Activated T-helper 1 cell treated with anti-CD3 and anti-CD28 coated beads, Interleukin-12 subunit alpha, Interleukin-12 subunit beta, Interleukin-2, Interleukin-4 antibody, amounts not matched to agents 30 ng/mL and 10 ng/mL and 1 ng/mL, durations not matched to agents 14 hours and 24 hours and 36 hours (primary cell): ENCODE data around the gene SPON1. TPM values are rescaled to one million over a fixed set of nuclear protein-coding genes. Genes with fewer than 3 reads are reported as not detected.
A peak's percentile ranks its signal among the peaks of the same experiment; 100 is the strongest.
"Not testable (repeated sequence)": the region's sequence is repeated elsewhere in the genome, so short reads cannot be mapped to it uniquely, and the experiment has no call there.

Experiments
- DNase-seq: peaks from one replicate; pipeline ENCODE4 v3.0.0; 2021; ENCODE audit warnings: low spot score
- H3K27ac Mint-ChIP-seq: one replicate; pipeline ENCODE4 v1.8.0; 2021; ENCODE audit warnings: mild to moderate bottlenecking, mixed read lengths
- H3K27me3 Mint-ChIP-seq: one replicate; pipeline ENCODE4 v1.8.0; 2022; ENCODE audit warnings: mild to moderate bottlenecking, moderate library complexity, mixed read lengths; ENCODE audit not compliant: insufficient read depth
- H3K36me3 Mint-ChIP-seq: one replicate; pipeline ENCODE4 v1.8.0; 2021; ENCODE audit warnings: low read depth, mixed read lengths
- H3K4me1 Mint-ChIP-seq: one replicate; pipeline ENCODE4 v1.8.0; 2021; ENCODE audit warnings: low read depth, mixed read lengths
- H3K4me3 Mint-ChIP-seq: one replicate; pipeline ENCODE4 v1.8.0; 2021; ENCODE audit warnings: mild to moderate bottlenecking, moderate library complexity, mixed read lengths
- H3K9me3 Mint-ChIP-seq: one replicate; pipeline ENCODE4 v1.8.0; 2021; ENCODE audit warnings: mixed read lengths
- intact Hi-C: fragments of 100-400 bp; cut with micrococcal nuclease; formaldehyde crosslinking; loops from one replicate; pipeline ENCODE4 v1.15.1; 2024
- total RNA-seq: library from RNA; stranded (reverse); gene quantifications from 2 replicates; pipeline ENCODE4 v1.2.3, GENCODE V29; 2022

The SPON1 gene
- total RNA-seq, 1 donor from 2014 or later, result 0.29 TPM

DNA sequence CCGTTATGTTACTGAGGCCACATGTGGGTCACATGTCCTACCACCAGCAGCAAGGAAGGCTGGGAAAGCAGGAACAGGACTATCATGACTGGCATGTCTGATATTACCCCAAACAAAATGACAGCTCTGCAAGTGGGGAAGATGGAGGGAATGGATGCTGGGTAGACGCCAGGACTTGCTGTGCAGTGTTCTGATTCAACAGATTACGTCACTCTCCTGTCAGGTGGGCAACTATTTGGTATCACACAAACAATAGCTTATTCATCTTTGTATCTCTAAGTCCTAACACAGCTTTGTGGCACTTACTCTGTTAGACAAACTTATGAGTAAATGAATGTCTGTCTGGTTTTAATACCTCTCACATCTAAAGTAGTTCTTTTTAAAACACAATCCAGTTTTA lies 105.2 kb downstream of the SPON1 start:
- peaks cover 13% of the 10 kb centered on the region for H3K4me1 Mint-ChIP-seq
- peaks cover 2% of the 10 kb centered on the region for H3K36me3 Mint-ChIP-seq
- no peak overlapping the region for H3K27ac Mint-ChIP-seq
- H3K27me3 Mint-ChIP-seq, result peaks cover 20% of the 10 kb centered on the region
- peaks cover 4% of the 10 kb centered on the region for H3K9me3 Mint-ChIP-seq
- no peak overlapping the region for H3K4me3 Mint-ChIP-seq
- DNase-seq, result no peak
- intact Hi-C loops, result no loop called here

DNA sequence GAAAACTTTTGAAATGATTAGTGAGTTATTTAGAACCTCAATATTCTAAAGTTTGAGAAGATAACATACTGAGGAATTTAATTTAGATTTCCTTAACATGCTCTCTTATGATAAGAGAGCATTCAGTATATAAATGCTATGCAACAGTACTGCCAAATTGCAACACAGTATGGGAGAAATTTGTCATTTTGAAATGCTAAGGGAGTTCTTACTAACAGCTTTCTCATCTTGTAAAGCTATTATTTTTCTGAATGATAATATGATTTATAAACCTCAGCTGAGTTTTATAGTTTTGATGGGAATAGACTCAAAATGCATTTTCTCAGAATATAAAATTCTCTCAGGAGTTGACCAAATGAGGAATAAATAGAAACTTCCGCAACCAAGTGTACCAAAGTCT lies 108.4 kb downstream of the SPON1 start:
- Mint-ChIP-seq H3K4me1 (peaks cover 14% of the 10 kb centered on the region), H3K4me3 (no peak overlapping the region), H3K9me3 (peaks cover 4% of the 10 kb centered on the region), H3K27me3 (peaks cover 23% of the 10 kb centered on the region), H3K36me3 (no peaks in the 10 kb centered on the region), H3K27ac (no peak overlapping the region)
- DNase-seq, result no peak
- intact Hi-C loops, result loop anchor here (10.0 kb wide), 1 partner anchor 504 kb away; no protein-coding TSS in a partner anchor

DNA sequence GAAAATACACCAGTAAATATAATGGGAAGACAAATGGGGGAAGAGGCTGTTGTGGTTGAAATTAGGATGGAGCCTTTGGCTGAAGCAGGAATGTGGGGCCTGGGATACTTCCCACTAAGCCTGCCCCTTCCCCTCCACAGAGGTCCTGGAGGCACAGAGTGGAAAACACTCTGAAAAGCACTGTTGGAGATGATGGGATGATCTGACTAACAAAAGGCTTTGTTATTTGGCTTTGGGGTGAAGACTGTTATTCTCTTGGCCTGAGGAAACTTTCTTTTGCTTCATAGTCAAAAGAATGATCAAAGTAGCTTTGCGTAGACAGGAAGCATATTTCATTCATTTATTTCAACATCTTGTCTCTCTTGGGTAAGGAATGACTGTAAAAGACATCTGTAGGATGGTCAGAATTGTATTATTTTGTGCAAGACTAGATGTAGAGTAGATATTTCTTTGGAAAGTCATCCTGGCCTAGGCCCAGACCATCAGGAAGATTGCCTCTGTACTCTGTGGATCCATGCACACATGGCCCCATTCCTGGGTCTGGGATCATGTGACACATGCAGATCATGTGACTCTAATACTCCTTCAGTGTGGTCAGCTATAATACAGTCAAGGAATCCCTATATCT lies 111.4 kb downstream of the SPON1 start:
- H3K36me3 Mint-ChIP-seq, result no peaks in the 10 kb centered on the region
- H3K4me1 Mint-ChIP-seq, result peaks cover 21% of the 10 kb centered on the region
- no peak for DNase-seq
- H3K27ac Mint-ChIP-seq, result no peak overlapping the region
- H3K9me3 Mint-ChIP-seq, result no peaks in the 10 kb centered on the region
- peaks cover 24% of the 10 kb centered on the region for H3K27me3 Mint-ChIP-seq
- intact Hi-C loops, result loop anchor here (2.0 to 10.0 kb wide), 2 partner anchors 71 to 501 kb away; no protein-coding TSS in a partner anchor
- H3K4me3 Mint-ChIP-seq, result no peak overlapping the region

DNA sequence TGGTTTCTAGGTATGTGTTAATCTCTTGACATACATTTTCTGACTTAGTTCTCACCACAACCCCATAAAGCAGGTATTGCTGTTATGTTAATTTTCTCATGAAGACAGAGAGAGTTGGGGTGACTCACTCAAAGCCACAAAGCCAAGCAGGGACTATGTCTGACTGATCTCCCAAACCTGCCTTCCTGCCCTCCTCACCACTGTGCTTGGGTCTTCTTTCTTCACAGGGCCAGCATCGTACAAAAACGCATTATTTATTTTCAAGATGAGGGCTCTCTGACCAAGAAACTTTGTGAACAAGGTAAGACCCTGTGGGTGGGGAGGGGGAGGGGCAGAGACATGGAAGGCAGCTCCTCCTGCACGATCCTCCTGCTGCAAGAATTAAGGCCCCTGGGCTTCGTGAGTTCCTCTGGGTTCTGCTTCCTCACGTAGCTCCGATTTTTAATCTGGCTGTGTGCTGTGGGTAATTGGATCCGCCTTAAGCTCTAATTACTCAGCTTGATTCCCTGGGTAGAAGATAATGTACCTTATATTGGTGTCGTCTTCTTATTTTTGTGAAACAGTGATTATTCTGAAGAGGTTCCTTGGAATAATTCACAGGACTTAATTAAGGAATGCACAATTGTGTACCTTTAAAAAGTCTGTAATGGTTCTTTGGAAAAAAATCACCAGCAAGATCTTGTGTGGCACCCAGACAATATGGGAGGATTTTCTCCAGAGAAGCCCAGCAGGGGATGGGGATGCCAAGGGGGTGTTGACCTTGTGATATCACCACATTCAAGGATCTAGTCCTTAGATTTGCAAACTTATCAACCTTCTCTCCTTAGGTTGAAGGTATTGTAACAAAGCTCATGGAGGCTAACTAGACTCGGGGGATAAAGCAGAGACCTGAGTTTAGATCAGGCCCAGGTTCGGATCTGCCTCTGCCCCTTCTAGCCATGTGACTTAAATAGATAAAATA lies 112.9 kb downstream of the SPON1 start:
- no peak overlapping the region for H3K4me3 Mint-ChIP-seq

DNA sequence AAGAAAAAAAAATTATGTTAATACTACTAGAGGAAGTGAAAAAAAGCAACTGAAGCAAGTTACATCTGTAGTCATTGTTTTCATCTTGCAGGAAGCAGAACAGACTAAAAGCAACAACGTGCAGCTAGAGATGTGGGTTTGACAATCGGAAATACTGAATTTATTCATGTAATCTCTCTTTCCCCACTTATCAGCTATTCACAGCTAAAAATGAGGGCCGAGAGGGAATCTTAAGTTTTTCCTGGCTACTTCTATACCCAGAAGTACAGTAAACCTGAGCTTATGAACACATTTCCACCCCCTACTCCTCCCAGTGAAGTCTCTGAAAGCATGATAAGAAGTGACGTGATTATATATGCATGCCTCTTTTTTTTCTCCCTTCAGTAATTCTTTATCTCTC lies 116.5 kb downstream of the SPON1 start:
- Mint-ChIP-seq H3K27me3 (peaks cover 7% of the 10 kb centered on the region), H3K9me3 (no peaks in the 10 kb centered on the region), H3K36me3 (no peaks in the 10 kb centered on the region), H3K27ac (no peak overlapping the region), H3K4me3 (no peak overlapping the region), H3K4me1 (peaks cover 28% of the 10 kb centered on the region)
- DNase-seq, result no peak
- intact Hi-C loops, result loop anchor here (2.0 to 10.0 kb wide), 4 partner anchors 106 to 496 kb away; no protein-coding TSS in a partner anchor

More for the DNA sequence above, 112.9 kb downstream of the SPON1 start:
- Mint-ChIP-seq H3K4me1 (peaks cover 28% of the 10 kb centered on the region), H3K27me3 (peaks cover 21% of the 10 kb centered on the region), H3K9me3 (no peaks in the 10 kb centered on the region), H3K27ac (no peak overlapping the region), H3K36me3 (no peaks in the 10 kb centered on the region)
- DNase-seq, result peak; percentile 46
- intact Hi-C loops, result loop anchor here (1.0 to 10.0 kb wide), 5 partner anchors 69 to 499 kb away; no protein-coding TSS in a partner anchor

DNA sequence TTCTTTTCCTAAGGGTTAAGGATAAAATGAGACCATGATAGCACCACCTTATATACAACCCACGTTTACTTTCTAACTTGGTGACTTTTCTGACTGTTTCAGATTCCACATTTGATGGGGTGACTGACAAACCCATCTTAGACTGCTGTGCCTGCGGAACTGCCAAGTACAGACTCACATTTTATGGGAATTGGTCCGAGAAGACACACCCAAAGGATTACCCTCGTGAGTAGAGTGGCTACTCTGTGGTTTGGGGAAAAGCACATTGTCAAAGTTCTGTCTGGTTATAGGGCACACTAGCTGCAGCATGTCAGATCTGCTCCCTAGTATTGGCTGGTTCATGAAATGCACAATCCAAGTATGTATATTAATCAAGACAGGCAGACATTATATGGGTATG lies 117.3 kb downstream of the SPON1 start:
- Mint-ChIP-seq H3K4me1 (peaks cover 20% of the 10 kb centered on the region), H3K27ac (no peak overlapping the region), H3K9me3 (peaks cover 3% of the 10 kb centered on the region), H3K4me3 (no peak overlapping the region), H3K27me3 (peaks cover 11% of the 10 kb centered on the region), H3K36me3 (no peaks in the 10 kb centered on the region)
- DNase-seq, result no peak
- intact Hi-C loops, result loop anchor here (2.0 to 10.0 kb wide), 4 partner anchors 107 to 495 kb away; no protein-coding TSS in a partner anchor

DNA sequence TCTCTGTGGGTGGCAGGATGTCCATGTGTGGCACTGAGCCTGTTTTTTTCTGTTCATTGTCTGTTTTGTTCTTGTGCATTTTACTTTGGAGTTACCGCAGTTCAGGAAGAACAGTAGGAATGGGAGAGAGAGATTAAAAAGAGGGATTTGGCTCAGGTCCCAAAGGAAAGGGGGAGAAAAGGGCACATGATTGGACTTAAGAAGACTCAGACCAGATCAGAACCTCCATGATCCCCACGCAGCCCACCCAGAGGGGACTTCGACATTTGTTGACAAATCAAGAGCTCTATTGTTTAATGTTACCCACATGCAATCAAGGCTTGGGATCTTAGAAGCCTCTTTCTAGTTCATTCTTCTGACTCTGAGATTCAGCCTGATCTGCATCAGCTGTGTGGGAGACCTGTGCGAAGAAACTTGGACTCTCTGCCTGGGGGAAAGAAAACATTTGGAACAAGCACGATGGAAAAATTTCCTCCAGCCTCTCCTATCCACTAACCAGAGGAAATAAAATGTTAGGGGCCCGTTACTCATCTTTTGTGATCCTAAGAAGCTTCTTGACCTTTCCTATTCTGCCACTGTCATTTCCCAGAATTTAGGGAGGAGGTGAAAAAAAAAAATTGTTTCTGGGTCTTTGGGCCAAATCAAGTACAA lies 119.2 kb downstream of the SPON1 start:
- DNase-seq, result no peak
- Mint-ChIP-seq H3K9me3 (peaks cover 5% of the 10 kb centered on the region), H3K27me3 (peaks cover 18% of the 10 kb centered on the region)

DNA sequence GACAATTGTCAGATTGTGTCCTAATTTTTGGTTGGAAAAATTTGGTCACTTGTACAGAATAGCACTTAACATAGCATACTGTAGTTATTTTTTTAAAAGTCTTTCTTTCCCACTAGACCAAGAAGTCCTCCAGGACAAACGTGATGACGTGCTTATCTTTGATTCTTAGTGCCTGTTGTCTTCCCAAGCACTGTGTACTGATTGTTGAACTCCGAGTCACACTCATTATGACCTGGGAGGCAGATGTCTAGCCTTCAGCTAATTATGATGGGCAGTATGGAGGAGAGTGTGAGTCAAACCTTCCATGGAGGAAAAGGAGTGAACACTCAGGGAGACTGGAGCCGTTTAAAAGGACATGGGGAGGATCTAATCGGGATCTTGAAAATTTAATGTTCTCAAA lies 119.8 kb downstream of the SPON1 start:
- no peak for DNase-seq
- no peak overlapping the region for H3K4me3 Mint-ChIP-seq
- intact Hi-C loops, result no loop called here
- peaks cover 5% of the 10 kb centered on the region for H3K9me3 Mint-ChIP-seq
- peaks cover 24% of the 10 kb centered on the region for H3K27me3 Mint-ChIP-seq
- peaks cover 14% of the 10 kb centered on the region for H3K4me1 Mint-ChIP-seq
- H3K27ac Mint-ChIP-seq, result no peak overlapping the region
- no peaks in the 10 kb centered on the region for H3K36me3 Mint-ChIP-seq

More for the DNA sequence above, 119.2 kb downstream of the SPON1 start:
- no peak overlapping the region for H3K27ac Mint-ChIP-seq
- H3K4me3 Mint-ChIP-seq, result no peak overlapping the region
- intact Hi-C loops, result no loop called here
- H3K36me3 Mint-ChIP-seq, result no peaks in the 10 kb centered on the region
- peaks cover 14% of the 10 kb centered on the region for H3K4me1 Mint-ChIP-seq

DNA sequence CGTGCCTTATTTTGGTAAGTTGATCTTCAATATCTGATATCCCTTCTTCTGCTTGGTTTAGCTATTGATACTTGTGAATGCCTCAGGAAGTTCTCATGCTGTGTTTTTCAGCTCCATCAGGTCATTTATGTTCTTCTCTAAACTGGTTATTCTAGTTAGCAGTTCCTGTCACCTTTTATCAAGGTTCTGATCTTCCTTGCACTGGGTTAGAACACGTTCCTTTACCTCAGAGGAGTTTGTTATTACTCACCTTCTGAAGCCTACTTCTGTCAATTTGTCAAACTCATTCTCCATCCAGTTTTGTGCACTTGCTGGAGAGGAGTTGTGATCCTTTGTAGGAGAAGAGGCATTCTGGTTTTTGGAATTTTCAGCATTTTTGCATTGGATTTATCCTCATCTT lies 126.3 kb downstream of the SPON1 start:
- H3K36me3 Mint-ChIP-seq, intact Hi-C loops, H3K27ac Mint-ChIP-seq, H3K4me1 Mint-ChIP-seq, DNase-seq, H3K4me3 Mint-ChIP-seq, H3K9me3 Mint-ChIP-seq: not testable (repeated sequence)
- H3K27me3 Mint-ChIP-seq, result peaks cover 24% of the 10 kb centered on the region

DNA sequence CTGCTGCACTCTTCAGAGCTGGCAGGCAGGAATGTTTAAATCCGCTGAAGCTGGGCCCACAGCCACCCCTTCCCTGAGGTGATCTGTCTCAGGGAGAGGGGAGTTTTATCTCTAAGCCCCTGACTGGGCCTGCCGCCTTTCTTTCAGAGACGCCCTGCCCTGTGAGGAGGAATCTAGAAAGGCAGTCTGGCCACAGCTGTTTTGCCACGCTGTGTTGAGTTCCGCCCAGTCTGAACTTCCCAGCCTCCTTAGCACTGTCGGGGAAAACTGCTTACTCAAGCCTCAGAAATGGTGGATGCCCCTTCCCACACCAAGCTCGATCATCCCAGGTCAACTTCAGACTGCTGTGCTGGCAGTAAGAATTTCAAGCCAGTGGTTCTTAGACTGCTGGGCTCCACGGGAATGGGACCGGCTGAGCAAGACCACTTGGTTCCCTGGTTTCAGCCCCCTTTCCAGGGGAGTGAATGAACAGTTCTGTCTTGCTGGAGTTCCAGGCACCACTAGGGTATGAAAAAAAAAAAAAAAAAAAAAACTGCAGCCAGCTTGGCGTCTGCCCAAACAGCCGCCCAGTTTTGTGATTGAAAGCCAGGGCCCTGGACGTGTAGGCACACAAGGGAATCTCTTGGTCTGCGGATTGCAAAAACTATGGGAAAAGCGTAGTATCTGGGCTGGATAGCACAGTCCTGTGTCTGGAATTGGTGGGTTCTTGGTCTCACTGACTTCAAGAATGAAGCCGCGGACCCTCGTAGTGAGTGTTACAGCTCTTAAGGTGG lies 127.4 kb downstream of the SPON1 start:
- Mint-ChIP-seq H3K4me1 (peaks cover 6% of the 10 kb centered on the region), H3K27me3 (peaks cover 20% of the 10 kb centered on the region), H3K9me3 (peaks cover under 1% of the 10 kb centered on the region), H3K36me3 (no peaks in the 10 kb centered on the region), H3K27ac (no peak overlapping the region), H3K4me3 (no peak overlapping the region)
- DNase-seq, result no peak
- intact Hi-C loops, result no loop called here

DNA sequence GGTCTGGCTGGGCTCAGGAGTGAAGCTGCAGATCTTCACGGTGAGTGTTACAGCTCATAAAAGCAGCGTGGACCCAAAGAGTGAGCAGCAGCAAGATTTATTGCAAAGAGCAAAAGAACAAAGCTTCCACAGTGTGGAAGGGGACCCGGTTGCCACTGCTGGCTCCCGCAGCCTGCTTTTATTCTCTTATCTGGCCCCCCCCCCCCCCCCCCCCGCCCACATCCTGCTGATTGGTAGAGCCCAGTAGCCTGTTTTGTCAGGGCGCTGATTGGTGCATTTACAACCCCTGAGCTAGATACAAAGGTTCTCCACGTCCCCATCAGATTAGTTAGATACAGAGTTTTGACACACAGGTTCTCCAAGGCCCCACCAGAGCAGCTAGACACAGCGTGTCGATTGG lies 128.1 kb downstream of the SPON1 start:
- DNase-seq, intact Hi-C loops, H3K4me1 Mint-ChIP-seq, H3K4me3 Mint-ChIP-seq, H3K9me3 Mint-ChIP-seq, H3K27ac Mint-ChIP-seq, H3K36me3 Mint-ChIP-seq: not testable (repeated sequence)
- peaks cover 13% of the 10 kb centered on the region for H3K27me3 Mint-ChIP-seq

DNA sequence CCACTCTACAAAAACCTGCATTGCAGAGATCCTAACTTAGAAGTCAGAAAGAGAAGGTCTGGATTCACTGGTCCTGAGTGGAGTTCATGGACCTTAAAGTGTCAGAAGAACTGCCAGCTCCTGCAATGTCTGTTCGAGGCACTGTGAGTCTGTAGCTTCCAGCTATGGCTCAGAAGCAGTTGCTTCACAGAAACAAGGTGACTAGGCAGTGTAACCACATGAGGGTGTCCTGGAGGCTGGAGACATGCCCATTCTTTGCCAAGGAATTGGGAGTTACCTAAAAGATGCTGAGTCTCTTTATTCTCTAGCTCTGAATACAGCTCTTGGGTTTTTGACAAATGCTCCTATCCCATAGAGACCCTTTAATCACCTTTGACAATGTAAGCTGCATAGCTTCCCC lies 130.5 kb downstream of the SPON1 start:
- Mint-ChIP-seq H3K27ac (no peak overlapping the region), H3K36me3 (no peaks in the 10 kb centered on the region), H3K27me3 (peaks cover 3% of the 10 kb centered on the region), H3K9me3 (no peaks in the 10 kb centered on the region), H3K4me1 (peaks cover 6% of the 10 kb centered on the region), H3K4me3 (no peak overlapping the region)
- intact Hi-C loops, result no loop called here
- no peak for DNase-seq
